K562 (cell line): Measurements from ENCODE around the gene BICDL1. TPM values are rescaled to one million over a fixed set of nuclear protein-coding genes. Genes with fewer than 3 reads are reported as not detected.

Experiments used
- ATAC-seq: fragments of 200-7000 bp; cut with Tn5 transposase; 3 replicates; pipeline ENCODE4 v1.9.1; 2020; ENCODE audit warnings: moderate library complexity
- BruUV-seq: library from RNA; stranded (reverse); fragments of 400-500 nt; replicated peaks from 2 replicates; lab custom pipeline; 2021; lab: Mats Ljungman, UMichigan
- CTCF ChIA-PET: fragments of 300-600 bp; formaldehyde crosslinking; extraction: SDS; loops from one replicate; lab custom pipeline; 2021; ENCODE audit warnings: low intra/inter-chr PET ratio; lab: Yijun Ruan, JAX
- POLR2A ChIA-PET: fragments of 300-600, 350-650 bp; sonication (Branson Sonifier 250); formaldehyde crosslinking; extraction: SDS; loops from one replicate; lab custom pipeline; 2021; ENCODE audit warnings: antibody characterized with exemption, inconsistent platforms; lab: Yijun Ruan, JAX
- DNase-seq, 4 experiments: peaks; one replicate each; pipeline versions ENCODE4 v3.0.0 to v3.0.0-alpha.2; 2011 to 2018; ENCODE audit warnings: low spot score in 3 of 4, mixed read lengths in 3 of 4; ENCODE audit errors: extremely low read depth in 1 of 4
- FAIRE-seq: peaks from 2 replicates; lab custom pipeline; 2011; peaks lifted over from hg19 to GRCh38; lab: Jason Lieb, UNC
- H2AFZ ChIP-seq: 2 replicates; pipeline ENCODE4 v1.6.0; 2011; ENCODE audit warnings: low read depth, low read length, control low read depth, inconsistent platforms
- H3K27ac ChIP-seq: fragments of 200-600 bp; 3 replicates; pipeline ENCODE4 v1.8.0; 2011; ENCODE audit warnings: low read depth, mild to moderate bottlenecking, control low read depth, inconsistent platforms, low read length, moderate library complexity, mixed read lengths; ENCODE audit errors: extremely low read depth
- H3K27me3 ChIP-seq, 2 experiments: fragments of 300-600 bp in 1 of 2; 2 replicates in 1 of 2; 3 replicates in 1 of 2; pipeline versions ENCODE4 v1.6.0 to v1.8.0; 2011; ENCODE audit warnings: inconsistent platforms in 2 of 2, low read length in 2 of 2, mild to moderate bottlenecking in 1 of 2, mixed read lengths in 1 of 2, moderate library complexity in 1 of 2; ENCODE audit not compliant: control insufficient read depth in 2 of 2, insufficient read depth in 2 of 2
- H3K36me3 ChIP-seq: fragments of 300-600 bp; 3 replicates; pipeline ENCODE4 v1.8.0; 2011; ENCODE audit warnings: mild to moderate bottlenecking, low read length, inconsistent platforms; ENCODE audit not compliant: control insufficient read depth, insufficient read depth
- H3K4me1 ChIP-seq, 2 experiments: fragments of 200-600 bp in 1 of 2; replicated peaks in 1 of 2; 2 replicates in 1 of 2; 3 replicates in 1 of 2; pipeline versions ENCODE4 v1.5.1 to v1.8.0; 2011; ENCODE audit warnings: inconsistent platforms in 2 of 2, low read length in 2 of 2, mild to moderate bottlenecking in 1 of 2, mixed read lengths in 1 of 2, moderate library complexity in 1 of 2; ENCODE audit not compliant: control insufficient read depth in 2 of 2, insufficient read depth in 2 of 2
- H3K4me2 ChIP-seq: 2 replicates; pipeline ENCODE4 v1.6.1; 2011; ENCODE audit warnings: low read length, control low read depth, inconsistent platforms, mixed read lengths; ENCODE audit not compliant: insufficient read depth
- H3K4me3 ChIP-seq: fragments of 200-600 bp; sonication (generic), shearing (Covaris generic); 2 replicates; pipeline ENCODE4 v1.5.1; 2016; ENCODE audit warnings: control low read depth, inconsistent platforms
- H3K79me2 ChIP-seq: fragments of 200-600 bp; 3 replicates; pipeline ENCODE4 v1.8.0; 2011; ENCODE audit warnings: low read length, inconsistent platforms; ENCODE audit not compliant: control insufficient read depth, insufficient read depth
- H3K9ac ChIP-seq, 2 experiments: 2 replicates each; pipeline versions ENCODE4 v1.6.0 to v1.6.1; 2011; ENCODE audit warnings: low read depth in 2 of 2, low read length in 2 of 2, control low read depth in 1 of 2, inconsistent platforms in 1 of 2, mild to moderate bottlenecking in 1 of 2, mixed read lengths in 1 of 2; ENCODE audit not compliant: insufficient read depth in 1 of 2
- H3K9me1 ChIP-seq: one replicate; pipeline ENCODE4 v1.6.0; 2011; ENCODE audit warnings: inconsistent platforms, mild to moderate bottlenecking, low read length, moderate library complexity; ENCODE audit not compliant: control insufficient read depth, insufficient read depth
- H3K9me3 ChIP-seq: replicated peaks from 2 replicates; pipeline ENCODE4 v1.5.1; 2011; ENCODE audit warnings: low read depth, low read length, inconsistent platforms; ENCODE audit not compliant: control insufficient read depth, insufficient read depth
- H4K20me1 ChIP-seq: replicated peaks from 2 replicates; pipeline ENCODE4 v1.6.1; 2011; ENCODE audit warnings: low read length, inconsistent platforms, mixed read lengths; ENCODE audit not compliant: control insufficient read depth, insufficient read depth
- AFF1 ChIP-seq, 2 experiments: fragments of 450-650 bp; IDR thresholded peaks; 2 replicates each; pipeline ENCODE4 v1.6.1; 2018; ENCODE audit warnings: mild to moderate bottlenecking in 2 of 2, low read depth in 1 of 2; ENCODE audit not compliant: partially characterized antibody in 2 of 2
- ATF6 ChIP-seq: sonication (generic); formaldehyde crosslinking; IDR thresholded peaks from 2 replicates; pipeline ENCODE4 v1.4.0; 2020; ENCODE audit warnings: mild to moderate bottlenecking, missing genetic modification reagents
- BRCA1 ChIP-seq, 2 experiments: fragments of 450-650 bp in 1 of 2; sonication (generic) in 1 of 2; formaldehyde crosslinking in 1 of 2; IDR thresholded peaks; 2 replicates each; pipeline versions ENCODE4 v1.5.0 to v1.6.1; 2017 to 2020; ENCODE audit warnings: mild to moderate bottlenecking in 1 of 2, missing genetic modification reagents in 1 of 2
- CBX3 ChIP-seq, 2 experiments: IDR thresholded peaks; 1 replicate in 1 of 2; 2 replicates in 1 of 2; pipeline ENCODE4 v1.6.1; 2012; ENCODE audit warnings: inconsistent platforms in 2 of 2, low read length in 2 of 2, borderline replicate concordance in 1 of 2, control low read depth in 1 of 2
- ELF1 ChIP-seq: fragments of 200-800 bp; sonication (Bioruptor generic); IDR thresholded peaks from 2 replicates; pipeline ENCODE4 v1.6.1; 2016; ENCODE audit warnings: missing genetic modification characterization, missing compliant biosample characterization
- HOMEZ ChIP-seq: fragments of 250-450 bp; sonication (Bioruptor Pico); IDR thresholded peaks from 2 replicates; pipeline ENCODE4 v1.4.0; 2020; ENCODE audit warnings: mild to moderate bottlenecking, moderate library complexity
- MTA1 ChIP-seq: fragments of 450-650 bp; IDR thresholded peaks from 2 replicates; pipeline ENCODE4 v1.6.1; 2017; ENCODE audit warnings: borderline replicate concordance
- NCOA2 ChIP-seq, 2 experiments: fragments of 450-650 bp; IDR thresholded peaks; 2 replicates each; pipeline ENCODE4 v1.6.1; 2018; ENCODE audit warnings: mild to moderate bottlenecking in 2 of 2, moderate library complexity in 1 of 2; ENCODE audit not compliant: partially characterized antibody in 2 of 2
- NCOR1 ChIP-seq: fragments of 450-650 bp; IDR thresholded peaks from 2 replicates; pipeline ENCODE4 v1.6.1; 2016; ENCODE audit warnings: mild to moderate bottlenecking, moderate library complexity
- NELFE ChIP-seq: IDR thresholded peaks from 2 replicates; pipeline ENCODE4 v1.6.1; 2011; ENCODE audit warnings: mild to moderate bottlenecking; ENCODE audit not compliant: insufficient read depth, insufficient read length
- SRSF3 ChIP-seq: fragments of 200-400 bp; formaldehyde crosslinking; IDR thresholded peaks from 2 replicates; pipeline ENCODE4 v1.6.1; 2016; ENCODE audit warnings: mild to moderate bottlenecking, low read length, moderate library complexity; ENCODE audit not compliant: insufficient read depth
- ZBTB2 ChIP-seq: fragments of 450-650 bp; IDR thresholded peaks from 2 replicates; pipeline ENCODE4 v1.6.1; 2016; ENCODE audit warnings: antibody characterized with exemption
- ZEB2 ChIP-seq: fragments of 450-650 bp; IDR thresholded peaks from 2 replicates; pipeline ENCODE4 v1.6.1; 2016
- WGBS: fragments of 100-300 bp; shearing (Covaris generic); methylation state at CpG from one replicate; pipeline ENCODE4 v1.1.6; 2016; ENCODE audit warnings: low coverage, mixed read lengths; ENCODE audit not compliant: insufficient coverage; ENCODE audit errors: missing lambda C conversion rate; 5-methylcytosine and 5-hydroxymethylcytosine counted together
- in situ Hi-C: fragments of 300-500 bp; cut with MboI; formaldehyde crosslinking; loops from 4 replicates; pipeline ENCODE4 v1.15.0; 2018; ENCODE audit warnings: inconsistent platforms, mixed read lengths
- intact Hi-C: fragments of 100-400 bp; cut with micrococcal nuclease; formaldehyde crosslinking; loops from 2 replicates; pipeline ENCODE4 v1.14.2; 2022
- polyA plus RNA-seq, 8 experiments: library from polyadenylated mRNA; depleted of rRNA in 4 of 8; stranded (reverse) in 5 of 8; unstranded in 3 of 8; fragments of >200 nt; fragmentation: Nextera tagmentation in 2 of 8; fragmentation: Illumina TruSeq in 1 of 8; extraction: Ambion mirVana in 2 of 8; extraction: Trizol in 1 of 8; gene quantifications; 2 replicates each; pipeline versions ENCODE4 v1.2.1 to v1.2.3, GENCODE V29; 2011 to 2014; ENCODE audit warnings: inconsistent platforms in 1 of 8, missing spikeins in 1 of 8
- total RNA-seq, 7 experiments: library from RNA; depleted of rRNA in 6 of 7; stranded (reverse); fragments of >200 nt in 6 of 7; fragmentation: Illumina TruSeq in 2 of 7; extraction: Trizol in 2 of 7; gene quantifications; 2 replicates each; pipeline versions ENCODE4 v1.2.1 to v1.2.3, GENCODE V29; 2011 to 2021; ENCODE audit warnings: low replicate concordance in 1 of 7

Gene BICDL1
- total and polyA plus RNA-seq, 9 of the 15 experiments (the other 6 are each of a cell fraction or from before 2014, with no cell fraction given) = 0.06 to 2.0 (median 0.58) TPM

GRCh38 chr12:120071493-120072020 is 82.5 kb downstream of the BICDL1 start:
- Histone ChIP-seq H3K79me2 (no peaks in the 10 kb centered on the region), H3K4me2 (no peak overlapping the region), H3K27ac (no peak overlapping the region), H3K4me3 (no peak overlapping the region), H2AFZ (no peak overlapping the region), H3K9me3 (no peaks in the 10 kb centered on the region), H4K20me1 (no peaks in the 10 kb centered on the region), H3K9me1 (no peaks in the 10 kb centered on the region), H3K9ac (no peak overlapping the region), H3K4me1 (no peaks in the 10 kb centered on the region; a peak in 1 of 5 replicates), H3K36me3 (no peaks in the 10 kb centered on the region), H3K27me3 (peaks cover 31 to 67% of the 10 kb centered on the region in 2 experiments)
- no peak for FAIRE-seq
- BruUV-seq = no TSS peak
- in situ Hi-C loops = no loop called here
- WGBS = 4% methylated on average over 6 of the region's 6 CpGs
- ChIA-PET CTCF (no interaction called here), POLR2A (interaction anchor here (0.7 to 1.5 kb wide), 3 partner anchors 12 to 221 kb away, joined by 3 to 5 read pairs (median 3); no protein-coding TSS in a partner anchor)
- intact Hi-C loops = no loop called here
- no peak for ATAC-seq
- no peak for DNase-seq
- TF ChIP-seq ATF6 (CRISPR knock-in tag) (no peak), BRCA1 (IDR thresholded peaks at IDR 0.05) (no peak), BRCA1 (CRISPR knock-in tag; IDR thresholded peaks at IDR 0.05) (no peak), HOMEZ (no peak), SRSF3 (no peak), AFF1 (IDR thresholded peaks at IDR 0.05; ENCODE audit: low read depth in 1 of 2, partially characterized antibody in 2 of 2) (no peak), ZBTB2 (no peak), NCOR1 (no peak), CBX3 (IDR thresholded peaks at IDR 0.05; ENCODE audit: borderline replicate concordance in 1 of 2, low read length in 2 of 2) (no peak), NELFE (no peak), NCOA2 (IDR thresholded peaks at IDR 0.05; ENCODE audit: partially characterized antibody in 2 of 2) (no peak), MTA1 (no peak), ZEB2 (no peak), ELF1 (tag) (no peak)
